8988T (cell line): Measurements from ENCODE around the gene NEGR1.

ENCODE experiments used
- DNase-seq: peaks from one replicate; pipeline ENCODE4 v3.0.0; 2011

Gene NEGR1

GRCh38 chr1:71762514-71763255 lies 519.7 kb downstream of the NEGR1 start:
- DNase-seq = no peak

- no peak for DNase-seq
Observed at GRCh38 chr1:71755441-71755840, 526.9 kb downstream of the NEGR1 start.

GRCh38 chr1:71753746-71754145 lies 528.6 kb downstream of the NEGR1 start:
- DNase-seq = no peak

GRCh38 chr1:71745326-71745725 lies 537.0 kb downstream of the NEGR1 start:
- DNase-seq = no peak

GRCh38 chr1:71743862-71744261 lies 538.5 kb downstream of the NEGR1 start:
- no peak for DNase-seq

- no peak for DNase-seq
Observed at GRCh38 chr1:71738910-71739309, 543.4 kb downstream of the NEGR1 start.

- no peak for DNase-seq
Observed at GRCh38 chr1:71738256-71738655, 544.1 kb downstream of the NEGR1 start.

GRCh38 chr1:71737768-71738167 lies 544.6 kb downstream of the NEGR1 start:
- no peak for DNase-seq

- no peak for DNase-seq
Observed at GRCh38 chr1:71733121-71733520, 549.2 kb downstream of the NEGR1 start.

- DNase-seq = no peak
Observed at GRCh38 chr1:71721532-71721931, 560.8 kb downstream of the NEGR1 start.

GRCh38 chr1:71719330-71719729 lies 563.0 kb downstream of the NEGR1 start:
- DNase-seq = no peak

- DNase-seq = no peak
Observed at GRCh38 chr1:71717186-71717585, 565.2 kb downstream of the NEGR1 start.

GRCh38 chr1:71711456-71711855 lies 570.9 kb downstream of the NEGR1 start:
- DNase-seq = no peak

- DNase-seq = no peak
Observed at GRCh38 chr1:71706029-71706671, 576.2 kb downstream of the NEGR1 start.

GRCh38 chr1:71698186-71698585 lies 584.2 kb downstream of the NEGR1 start:
- no peak for DNase-seq

GRCh38 chr1:71695821-71696220 lies 586.5 kb downstream of the NEGR1 start:
- no peak for DNase-seq

GRCh38 chr1:71695084-71695483 lies 587.3 kb downstream of the NEGR1 start:
- DNase-seq = no peak

GRCh38 chr1:71693581-71693980 lies 588.8 kb downstream of the NEGR1 start:
- no peak for DNase-seq

GRCh38 chr1:71689635-71690034 lies 592.7 kb downstream of the NEGR1 start:
- DNase-seq = no peak

- DNase-seq = no peak
Observed at GRCh38 chr1:71687376-71687775, 595.0 kb downstream of the NEGR1 start.

GRCh38 chr1:71676979-71677925 lies 605.1 kb downstream of the NEGR1 start:
- no peak for DNase-seq

GRCh38 chr1:71668065-71668464 lies 614.3 kb downstream of the NEGR1 start:
- DNase-seq = no peak

GRCh38 chr1:71667216-71667615 lies 615.1 kb downstream of the NEGR1 start:
- no peak for DNase-seq

- no peak for DNase-seq
Observed at GRCh38 chr1:71666609-71667008, 615.7 kb downstream of the NEGR1 start.
